HG02884 (cell line): ENCODE results near the gene TMEM130.
"Not testable (repeated sequence)": the region's sequence is repeated elsewhere in the genome, so short reads cannot be mapped to it uniquely, and the experiment has no call there.

ENCODE experiments used
- ATAC-seq: cut with Tn5 transposase; IDR thresholded peaks from one replicate; pipeline ENCODE4 v1.9.1; 2021; ENCODE audit warnings: mild to moderate bottlenecking, moderate library complexity; ENCODE audit not compliant: unreplicated experiment

Gene TMEM130

GRCh38 chr7:98842552-98842951, 27.3 kb downstream of the TMEM130 start:
- ATAC-seq = not testable (repeated sequence)

- no peak for ATAC-seq
These were observed 28.4 kb downstream of the TMEM130 start for GRCh38 chr7:98841179-98841997.

- ATAC-seq = no peak
These were observed 29.1 kb downstream of the TMEM130 start for GRCh38 chr7:98840722-98841121.

DNA sequence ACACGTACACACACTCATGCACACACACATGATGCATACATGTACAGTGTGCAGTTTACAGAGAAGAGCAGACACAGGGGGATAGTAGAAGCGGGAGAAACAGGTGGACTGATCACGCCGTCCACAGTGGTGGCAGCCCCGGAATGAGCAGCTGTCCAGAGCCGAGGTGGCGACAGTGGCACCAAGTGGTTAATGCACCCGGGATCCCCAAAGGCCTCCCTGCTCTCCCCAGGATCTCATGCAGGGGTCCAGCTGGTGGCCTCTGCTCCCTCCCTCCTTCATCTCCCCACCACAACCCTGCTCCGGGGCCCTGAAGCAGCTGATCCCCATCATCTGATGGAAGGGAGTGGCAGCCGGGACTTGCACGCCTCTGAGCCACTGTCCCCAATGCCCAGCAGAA, 29.7 kb downstream of the TMEM130 start:
- ATAC-seq = no peak

GRCh38 chr7:98837630-98837972, 32.2 kb downstream of the TMEM130 start:
- no peak for ATAC-seq

DNA sequence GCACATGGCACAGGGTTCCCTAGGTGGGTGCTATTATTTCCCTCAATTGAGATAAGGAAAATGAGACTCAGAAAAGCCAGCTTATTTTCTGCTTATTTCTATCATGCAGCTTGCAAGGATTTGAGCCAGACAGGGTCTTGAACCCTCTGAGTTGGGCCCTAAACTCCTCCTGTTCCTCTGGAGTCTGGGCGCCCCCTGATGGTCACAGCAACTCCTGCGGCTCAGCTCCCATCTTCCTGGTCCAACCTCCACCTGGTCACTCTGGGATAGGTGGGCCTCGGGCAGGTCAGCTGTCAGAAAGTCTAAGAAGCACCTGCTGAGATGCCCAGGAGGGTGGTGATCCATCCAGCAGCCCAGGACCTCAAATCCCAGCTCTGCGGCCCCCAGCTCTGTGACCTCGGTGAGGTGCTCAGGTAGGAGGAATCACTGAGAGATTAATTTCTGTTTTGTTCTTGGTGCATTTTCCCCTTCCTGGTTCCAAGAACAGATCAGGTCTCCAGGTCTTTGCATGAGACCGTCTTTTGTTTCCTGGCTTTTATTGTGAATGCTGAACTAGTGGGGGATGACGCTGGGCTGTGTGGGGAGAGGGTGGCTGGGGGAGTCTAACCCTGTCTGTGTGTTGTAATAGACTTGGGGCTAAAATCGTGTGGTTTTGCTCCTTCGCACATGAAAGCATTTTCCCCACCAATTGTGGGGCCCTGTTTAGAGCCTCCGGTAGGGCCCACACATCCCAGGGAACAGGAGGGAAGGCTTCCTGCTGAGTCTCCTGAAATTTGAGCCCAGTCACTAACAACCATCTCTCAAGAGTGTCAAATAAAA, 32.8 kb downstream of the TMEM130 start:
- no peak for ATAC-seq

DNA sequence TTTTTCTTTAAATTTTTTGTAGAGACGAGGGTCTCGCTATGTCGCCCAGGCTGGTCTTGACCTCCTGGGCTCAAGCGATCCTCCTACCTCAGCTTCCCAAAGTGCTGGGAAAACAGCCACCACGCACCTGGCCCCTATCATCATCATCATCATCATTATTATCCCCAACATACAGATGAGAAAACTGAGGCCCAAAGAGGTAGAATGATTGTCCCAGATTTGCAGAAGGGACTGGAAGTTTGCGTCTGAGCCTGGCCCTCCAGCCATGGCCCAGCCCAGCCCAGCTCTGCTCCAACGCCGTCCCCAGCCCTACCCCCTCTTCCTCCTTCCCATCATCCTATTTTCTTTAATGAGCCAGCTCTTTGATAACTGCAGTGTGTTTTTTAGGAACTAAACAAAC, 34.9 kb downstream of the TMEM130 start:
- ATAC-seq = no peak

GRCh38 chr7:98833022-98833421, 36.8 kb downstream of the TMEM130 start:
- ATAC-seq = no peak

DNA sequence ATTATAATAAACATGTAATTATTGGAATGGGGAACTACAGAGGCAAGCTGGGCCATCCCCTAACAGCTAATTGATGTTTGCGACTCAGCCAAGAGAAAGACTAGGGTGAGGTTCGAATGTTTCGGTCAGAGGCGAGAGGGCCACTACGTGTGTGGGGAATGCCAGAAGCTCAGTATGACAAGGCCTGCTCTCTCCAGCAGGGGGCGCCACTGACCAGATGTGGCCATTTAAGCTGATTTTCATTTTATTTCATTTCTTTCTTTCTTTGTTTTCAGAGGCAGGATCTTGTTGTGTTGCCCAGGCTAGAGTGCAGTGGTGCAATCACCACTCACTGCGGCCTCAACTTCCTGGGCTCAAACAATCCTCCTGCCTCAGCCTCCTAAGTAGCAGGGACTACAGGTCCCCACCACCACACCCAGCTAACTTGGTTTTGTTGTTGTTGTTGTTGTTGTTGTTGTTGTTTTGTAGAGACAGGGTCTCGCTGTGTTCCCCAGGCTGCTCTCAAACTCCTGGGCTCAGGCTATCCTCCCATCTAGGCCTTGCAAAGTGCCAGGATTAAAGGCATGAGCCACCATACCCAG, 38.1 kb downstream of the TMEM130 start:
- no peak for ATAC-seq

DNA sequence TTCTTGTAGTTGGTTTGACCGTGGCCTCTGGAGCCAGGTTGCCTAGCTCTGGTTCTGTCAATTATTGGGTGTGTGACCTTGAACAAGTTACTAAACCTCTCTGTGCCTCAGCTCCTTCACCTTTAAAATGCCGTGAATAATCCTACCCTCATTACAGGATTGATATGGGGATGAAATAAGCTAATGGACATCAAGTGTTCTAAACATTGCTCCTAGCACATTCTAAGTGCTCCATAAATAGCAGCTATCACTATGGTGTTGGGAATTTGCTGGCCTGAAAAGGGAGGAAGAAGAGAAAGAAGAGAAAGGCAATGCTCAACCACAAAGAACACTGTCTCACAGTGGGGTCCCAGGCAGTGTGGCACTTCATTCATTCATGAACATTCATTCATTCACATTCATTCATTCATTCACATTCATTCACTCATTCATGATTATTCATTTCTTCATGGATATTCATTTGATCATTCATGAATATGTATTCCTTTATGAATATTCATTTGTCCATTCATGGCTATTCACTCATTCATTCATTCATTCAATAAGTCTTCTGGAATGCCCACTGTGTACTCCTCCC, 38.8 kb downstream of the TMEM130 start:
- ATAC-seq = no peak

- no peak for ATAC-seq
These were observed 41.4 kb downstream of the TMEM130 start for GRCh38 chr7:98828368-98828767.

DNA sequence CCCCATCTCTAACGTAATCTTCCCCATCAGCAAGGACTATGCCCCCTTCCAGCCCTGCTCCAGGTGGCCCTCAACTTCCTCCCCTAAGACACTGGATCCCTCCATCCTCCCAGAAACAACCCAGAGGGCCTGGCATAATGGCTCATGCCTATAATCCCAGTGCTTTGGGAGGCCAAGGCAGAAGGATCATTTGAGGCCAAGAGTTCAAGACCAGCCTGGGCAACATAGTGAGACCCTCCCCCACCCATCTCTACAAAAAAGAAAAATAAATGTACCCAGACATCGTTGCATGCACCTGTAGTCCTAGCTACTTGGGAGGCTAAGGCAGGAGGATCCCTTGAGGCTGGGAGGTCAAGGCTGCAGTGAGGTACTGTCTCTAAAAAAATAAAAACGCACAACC, 42.6 kb downstream of the TMEM130 start:
- ATAC-seq = no peak

DNA sequence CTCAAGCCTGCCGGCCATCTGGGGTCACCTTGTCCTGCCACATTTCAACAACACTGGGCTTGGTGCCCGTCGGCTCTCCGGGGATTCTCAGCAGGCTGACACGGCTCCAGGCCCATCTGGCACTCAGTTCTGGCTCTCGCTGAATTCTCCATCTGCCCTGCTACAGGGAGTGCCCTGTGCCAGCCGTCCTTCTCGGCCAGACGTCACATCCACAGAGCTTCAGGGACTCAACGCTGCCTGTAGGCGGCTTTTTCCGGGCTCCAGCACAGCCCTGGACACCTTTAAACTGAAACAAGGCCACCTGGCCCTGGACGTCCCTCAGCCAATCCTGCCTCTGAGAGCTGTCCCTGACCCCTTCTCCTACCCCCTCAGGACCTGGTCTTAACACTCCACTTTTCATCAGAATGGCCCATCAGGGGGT, 43.0 kb downstream of the TMEM130 start:
- no peak for ATAC-seq

DNA sequence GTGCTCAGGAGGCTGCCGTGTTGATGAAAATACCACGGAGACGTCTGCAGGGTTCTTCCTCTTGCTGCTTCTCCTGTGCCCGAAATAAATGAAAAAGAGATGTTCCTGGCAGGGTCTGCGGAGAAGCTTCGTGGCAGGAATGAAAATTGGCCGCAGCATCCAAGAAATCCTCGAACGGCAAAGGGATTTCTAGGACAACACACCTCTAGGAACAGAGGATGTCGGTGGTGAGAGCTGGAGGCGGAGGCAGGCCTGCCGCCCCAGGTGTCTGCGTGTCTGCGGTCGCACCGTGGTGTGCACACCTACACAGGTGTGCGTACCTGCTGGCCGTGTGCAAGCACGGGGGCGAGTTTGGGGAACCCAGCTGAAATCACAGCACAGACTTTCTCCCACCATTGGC, 43.4 kb downstream of the TMEM130 start:
- no peak for ATAC-seq

DNA sequence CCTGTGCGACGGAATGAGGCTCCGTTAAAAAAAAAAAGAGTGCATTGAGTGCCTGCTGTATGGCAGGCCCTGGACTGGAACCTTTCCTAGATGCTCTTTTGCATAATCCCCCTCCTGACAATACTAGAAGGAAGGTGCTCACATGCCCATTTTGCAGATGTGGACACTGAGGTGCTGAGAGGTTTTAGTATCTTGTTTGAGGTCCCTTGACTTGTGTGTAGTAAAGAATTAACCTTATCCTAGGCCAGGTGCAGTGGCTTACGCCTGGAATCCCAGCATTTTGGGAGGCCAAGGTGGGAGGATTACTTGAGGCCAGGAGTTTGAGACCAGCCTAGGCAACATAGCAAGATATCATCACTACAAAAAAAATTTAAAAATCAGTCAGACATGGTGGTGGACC, 46.6 kb downstream of the TMEM130 start:
- ATAC-seq = no peak

DNA sequence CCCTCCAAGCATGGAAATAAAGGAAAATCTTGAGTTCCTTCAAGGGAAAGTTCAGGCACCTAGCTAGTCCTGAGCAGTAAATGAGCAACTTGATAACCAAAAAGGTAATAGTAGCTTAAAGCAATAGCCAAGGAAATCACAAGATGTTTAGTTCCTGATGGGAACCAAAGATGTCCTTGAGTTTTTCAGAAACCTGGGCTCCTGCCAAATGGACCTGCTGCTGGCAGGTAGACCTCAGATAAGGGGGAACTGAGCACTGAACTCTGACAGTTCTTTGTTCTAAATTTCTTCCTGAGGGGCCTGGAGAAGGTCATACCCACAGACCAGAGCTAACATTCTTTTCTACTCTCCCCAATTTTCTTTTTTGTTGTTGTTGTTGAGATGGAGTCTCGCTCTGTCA, 48.5 kb downstream of the TMEM130 start:
- ATAC-seq = no peak

- ATAC-seq = no peak
These were observed 52.7 kb downstream of the TMEM130 start for GRCh38 chr7:98816967-98817710.

- ATAC-seq = no peak
These were observed 53.6 kb downstream of the TMEM130 start for GRCh38 chr7:98816241-98816640.

DNA sequence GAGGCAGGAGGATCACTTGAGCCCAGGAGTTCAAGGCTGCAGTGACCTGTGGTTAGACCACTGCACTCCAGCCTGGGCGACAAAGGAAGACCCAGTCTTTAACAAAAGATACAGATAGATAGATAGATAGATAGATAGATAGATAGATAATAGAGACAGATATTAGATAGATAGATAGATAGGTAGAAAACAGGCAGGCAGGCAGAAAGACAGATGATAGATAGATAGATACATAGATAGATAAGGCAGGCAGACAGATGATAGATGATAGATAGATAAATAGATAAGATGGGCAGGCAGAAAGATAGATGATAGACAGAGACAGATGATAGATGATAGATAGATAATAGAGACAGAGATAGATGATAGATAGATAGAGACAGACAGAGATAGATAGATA, 54.5 kb downstream of the TMEM130 start:
- ATAC-seq = no peak

DNA sequence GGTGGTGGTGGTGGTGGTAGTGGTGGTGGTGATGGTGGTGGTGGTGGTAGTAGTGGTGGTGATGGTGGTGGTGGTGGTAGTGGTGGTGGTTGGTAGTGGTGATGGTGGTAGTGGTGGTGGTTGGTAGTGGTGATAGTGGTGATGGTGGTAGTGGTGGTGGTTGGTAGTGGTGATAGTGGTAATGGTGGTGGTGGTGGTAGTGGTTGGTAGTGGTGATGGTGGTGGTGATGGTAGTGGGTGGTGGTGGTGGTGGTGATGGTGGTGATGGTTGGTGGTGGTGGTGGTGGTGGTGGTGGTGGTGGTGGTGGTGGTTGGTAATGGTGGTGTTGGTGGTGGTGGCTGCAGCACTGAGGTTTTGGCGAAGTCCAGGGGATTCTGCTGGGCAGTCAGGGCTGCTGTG, 58.5 kb downstream of the TMEM130 start:
- no peak for ATAC-seq
